Uterus (tissue), 2 donors: ENCODE results near the gene MRPL34.

Source experiments
- POLR2A ChIP-seq, 2 donors: fragments of 450-650 bp; IDR thresholded peaks; one replicate each; pipeline ENCODE4 v1.6.1; 2016; ENCODE audit warnings: antibody characterized with exemption in 2 of 2, mild to moderate bottlenecking in 1 of 2, moderate library complexity in 1 of 2
- TF ChIP-seq, protein P1 (sequence below), 4 experiments: fragments of 200-600 bp in 2 of 4; fragments of 450-650 bp in 2 of 4; sonication (generic) in 2 of 4; IDR thresholded peaks; one replicate each; pipeline ENCODE4 v1.5.1; 2016 to 2019; ENCODE audit warnings: antibody characterized with exemption in 4 of 4, mild to moderate bottlenecking in 2 of 4, moderate library complexity in 1 of 4

DNA sequence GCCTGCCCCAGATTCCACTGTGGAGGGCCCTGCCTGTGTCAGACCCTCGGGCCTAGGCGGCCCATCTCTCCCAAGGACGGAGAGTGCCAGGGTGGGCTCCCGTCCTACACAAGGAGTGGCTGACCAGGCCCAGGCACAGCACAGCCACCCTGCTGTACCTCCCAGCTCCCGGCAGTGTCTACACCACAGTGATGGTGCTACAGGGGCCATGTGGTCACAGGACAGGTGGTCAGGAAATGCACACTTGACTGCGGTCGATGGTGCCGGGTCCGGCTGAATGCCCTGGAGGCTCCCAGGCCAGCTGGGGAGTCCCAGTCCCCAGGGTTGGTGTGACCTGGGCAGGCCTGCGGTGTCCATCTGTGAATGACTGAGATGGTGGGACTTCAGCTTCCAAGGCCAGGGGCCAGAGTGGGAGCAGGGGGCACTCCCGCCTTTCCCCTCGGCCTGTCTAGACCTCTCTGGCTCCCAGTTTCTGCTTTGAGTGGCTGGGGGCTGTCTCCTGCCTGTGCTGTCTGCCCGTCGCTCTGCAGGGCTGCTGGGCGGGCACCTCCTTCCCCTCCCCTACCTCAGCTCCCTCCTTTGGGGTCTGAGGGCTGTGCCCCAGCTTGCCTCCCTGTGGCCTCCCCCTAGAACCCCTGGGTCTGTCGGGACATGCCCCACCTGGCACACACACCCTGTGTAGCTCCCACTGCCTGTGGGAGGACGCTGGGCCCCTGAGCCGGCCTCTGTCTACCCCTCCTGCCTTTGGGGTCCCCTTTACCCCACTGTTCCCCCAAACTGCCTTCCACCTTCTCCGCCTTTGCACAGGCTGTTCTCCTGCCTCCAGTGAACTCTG is 16.2 kb downstream of the MRPL34 start:
- TF ChIP-seq, protein P1, sequence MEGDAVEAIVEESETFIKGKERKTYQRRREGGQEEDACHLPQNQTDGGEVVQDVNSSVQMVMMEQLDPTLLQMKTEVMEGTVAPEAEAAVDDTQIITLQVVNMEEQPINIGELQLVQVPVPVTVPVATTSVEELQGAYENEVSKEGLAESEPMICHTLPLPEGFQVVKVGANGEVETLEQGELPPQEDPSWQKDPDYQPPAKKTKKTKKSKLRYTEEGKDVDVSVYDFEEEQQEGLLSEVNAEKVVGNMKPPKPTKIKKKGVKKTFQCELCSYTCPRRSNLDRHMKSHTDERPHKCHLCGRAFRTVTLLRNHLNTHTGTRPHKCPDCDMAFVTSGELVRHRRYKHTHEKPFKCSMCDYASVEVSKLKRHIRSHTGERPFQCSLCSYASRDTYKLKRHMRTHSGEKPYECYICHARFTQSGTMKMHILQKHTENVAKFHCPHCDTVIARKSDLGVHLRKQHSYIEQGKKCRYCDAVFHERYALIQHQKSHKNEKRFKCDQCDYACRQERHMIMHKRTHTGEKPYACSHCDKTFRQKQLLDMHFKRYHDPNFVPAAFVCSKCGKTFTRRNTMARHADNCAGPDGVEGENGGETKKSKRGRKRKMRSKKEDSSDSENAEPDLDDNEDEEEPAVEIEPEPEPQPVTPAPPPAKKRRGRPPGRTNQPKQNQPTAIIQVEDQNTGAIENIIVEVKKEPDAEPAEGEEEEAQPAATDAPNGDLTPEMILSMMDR (IDR thresholded peaks at IDR 0.05) = no peak
- no peak for TF ChIP-seq POLR2A (IDR thresholded peaks at IDR 0.05)
